Sigmoid colon (tissue), 4 donors: ENCODE data around the gene TNRC18.

Experiments
- CTCF ChIP-seq, 4 experiments: fragments of 450-650 bp in 3 of 4; fragments of 200-600 bp in 1 of 4; IDR thresholded peaks; one replicate each; pipeline ENCODE4 v1.5.1; 2016 to 2019; ENCODE audit warnings: antibody characterized with exemption in 4 of 4, mild to moderate bottlenecking in 3 of 4, moderate library complexity in 2 of 4
- EP300 ChIP-seq, 4 donors: sonication (generic); formaldehyde crosslinking; IDR thresholded peaks; one replicate each; pipeline ENCODE4 v1.6.1; 2017; ENCODE audit warnings: antibody characterized with exemption in 4 of 4
- POLR2A ChIP-seq, 2 donors: fragments of 450-650 bp; IDR thresholded peaks; one replicate each; pipeline ENCODE4 v1.6.1; 2016; ENCODE audit warnings: antibody characterized with exemption in 2 of 2, mild to moderate bottlenecking in 2 of 2, moderate library complexity in 2 of 2
- POLR2AphosphoS5 ChIP-seq, 4 donors: sonication (generic); formaldehyde crosslinking; IDR thresholded peaks; one replicate each; pipeline ENCODE4 v1.6.1; 2017; ENCODE audit warnings: antibody characterized with exemption in 4 of 4

DNA sequence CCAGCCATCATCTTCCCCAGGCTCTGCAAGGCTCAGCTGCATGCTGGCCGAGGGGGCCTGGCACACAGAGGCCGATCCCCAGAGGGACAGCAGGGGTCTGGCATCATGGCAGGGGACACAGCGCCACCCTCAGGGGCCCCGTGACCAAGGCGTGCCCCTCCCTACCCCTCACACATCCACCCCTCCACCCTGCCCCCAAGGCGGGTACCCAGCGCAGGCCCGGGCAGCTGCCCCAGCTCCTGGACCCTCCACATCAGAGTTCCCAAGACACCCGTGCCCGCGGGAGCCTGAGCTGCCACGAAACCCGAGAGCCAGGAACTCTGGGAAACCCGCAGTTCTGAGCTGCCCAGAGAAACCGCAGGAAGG, 46.5 kb upstream of the TNRC18 start:
- TF ChIP-seq CTCF (IDR thresholded peaks at IDR 0.05): no peak
- no peak for TF ChIP-seq POLR2A (IDR thresholded peaks at IDR 0.05)
- TF ChIP-seq EP300 (IDR thresholded peaks at IDR 0.05): no peak
- TF ChIP-seq POLR2AphosphoS5 (IDR thresholded peaks at IDR 0.05): no peak
